ENCODE data around the gene BRINP1.

The BRINP1 gene

GRCh38 chr9:119126040-119126439, 243.2 kb downstream of the BRINP1 start:
- no peak for DNase-seq (ENCODE audit: low read depth in 2 of 2)

GRCh38 chr9:119121899-119122298, 247.3 kb downstream of the BRINP1 start:
- no peak for DNase-seq (ENCODE audit: low read depth in 2 of 2)

- DNase-seq (ENCODE audit: low read depth in 2 of 2), result no peak
Observed at GRCh38 chr9:119117409-119117808, 251.8 kb downstream of the BRINP1 start.

Data from stimulated activated CD4-positive, alpha-beta T cell treated with anti-CD3 and anti-CD28 coated beads, Interleukin-1b, Interleukin-23, amount 100 ng/mL, for 1 hour (primary cell).